ENCODE results near the gene MEP1A.
"Not testable (repeated sequence)": the region's sequence is repeated elsewhere in the genome, so short reads cannot be mapped to it uniquely, and the experiment has no call there.

The MEP1A gene, protein sequence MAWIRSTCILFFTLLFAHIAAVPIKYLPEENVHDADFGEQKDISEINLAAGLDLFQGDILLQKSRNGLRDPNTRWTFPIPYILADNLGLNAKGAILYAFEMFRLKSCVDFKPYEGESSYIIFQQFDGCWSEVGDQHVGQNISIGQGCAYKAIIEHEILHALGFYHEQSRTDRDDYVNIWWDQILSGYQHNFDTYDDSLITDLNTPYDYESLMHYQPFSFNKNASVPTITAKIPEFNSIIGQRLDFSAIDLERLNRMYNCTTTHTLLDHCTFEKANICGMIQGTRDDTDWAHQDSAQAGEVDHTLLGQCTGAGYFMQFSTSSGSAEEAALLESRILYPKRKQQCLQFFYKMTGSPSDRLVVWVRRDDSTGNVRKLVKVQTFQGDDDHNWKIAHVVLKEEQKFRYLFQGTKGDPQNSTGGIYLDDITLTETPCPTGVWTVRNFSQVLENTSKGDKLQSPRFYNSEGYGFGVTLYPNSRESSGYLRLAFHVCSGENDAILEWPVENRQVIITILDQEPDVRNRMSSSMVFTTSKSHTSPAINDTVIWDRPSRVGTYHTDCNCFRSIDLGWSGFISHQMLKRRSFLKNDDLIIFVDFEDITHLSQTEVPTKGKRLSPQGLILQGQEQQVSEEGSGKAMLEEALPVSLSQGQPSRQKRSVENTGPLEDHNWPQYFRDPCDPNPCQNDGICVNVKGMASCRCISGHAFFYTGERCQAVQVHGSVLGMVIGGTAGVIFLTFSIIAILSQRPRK

GRCh38 chr6:46793138-46793537 lies at the start of gene MEP1A:
MEP1A (plus strand) TSS chr6:46793389; CDS start chr6:46793399, 10 bp downstream.
- DNase-seq (ENCODE audit: extremely low read depth, low read depth): no peak
- TF ChIP-seq, protein P1, sequence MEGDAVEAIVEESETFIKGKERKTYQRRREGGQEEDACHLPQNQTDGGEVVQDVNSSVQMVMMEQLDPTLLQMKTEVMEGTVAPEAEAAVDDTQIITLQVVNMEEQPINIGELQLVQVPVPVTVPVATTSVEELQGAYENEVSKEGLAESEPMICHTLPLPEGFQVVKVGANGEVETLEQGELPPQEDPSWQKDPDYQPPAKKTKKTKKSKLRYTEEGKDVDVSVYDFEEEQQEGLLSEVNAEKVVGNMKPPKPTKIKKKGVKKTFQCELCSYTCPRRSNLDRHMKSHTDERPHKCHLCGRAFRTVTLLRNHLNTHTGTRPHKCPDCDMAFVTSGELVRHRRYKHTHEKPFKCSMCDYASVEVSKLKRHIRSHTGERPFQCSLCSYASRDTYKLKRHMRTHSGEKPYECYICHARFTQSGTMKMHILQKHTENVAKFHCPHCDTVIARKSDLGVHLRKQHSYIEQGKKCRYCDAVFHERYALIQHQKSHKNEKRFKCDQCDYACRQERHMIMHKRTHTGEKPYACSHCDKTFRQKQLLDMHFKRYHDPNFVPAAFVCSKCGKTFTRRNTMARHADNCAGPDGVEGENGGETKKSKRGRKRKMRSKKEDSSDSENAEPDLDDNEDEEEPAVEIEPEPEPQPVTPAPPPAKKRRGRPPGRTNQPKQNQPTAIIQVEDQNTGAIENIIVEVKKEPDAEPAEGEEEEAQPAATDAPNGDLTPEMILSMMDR (IDR thresholded peaks at IDR 0.05; ENCODE audit: low read depth, low read length, missing control alignments): no peak
- no peak within 1 kb of the TSS for H3K4me3 ChIP-seq (replicated peaks; ENCODE audit: low read depth, low read length)

GRCh38 chr6:46743425-46744158 lies 49.6 kb upstream of the MEP1A start:
- no peak for DNase-seq (ENCODE audit: extremely low read depth, low read depth)
- TF ChIP-seq, protein P1 (IDR thresholded peaks at IDR 0.05; ENCODE audit: low read depth, low read length, missing control alignments): no peak

DNA sequence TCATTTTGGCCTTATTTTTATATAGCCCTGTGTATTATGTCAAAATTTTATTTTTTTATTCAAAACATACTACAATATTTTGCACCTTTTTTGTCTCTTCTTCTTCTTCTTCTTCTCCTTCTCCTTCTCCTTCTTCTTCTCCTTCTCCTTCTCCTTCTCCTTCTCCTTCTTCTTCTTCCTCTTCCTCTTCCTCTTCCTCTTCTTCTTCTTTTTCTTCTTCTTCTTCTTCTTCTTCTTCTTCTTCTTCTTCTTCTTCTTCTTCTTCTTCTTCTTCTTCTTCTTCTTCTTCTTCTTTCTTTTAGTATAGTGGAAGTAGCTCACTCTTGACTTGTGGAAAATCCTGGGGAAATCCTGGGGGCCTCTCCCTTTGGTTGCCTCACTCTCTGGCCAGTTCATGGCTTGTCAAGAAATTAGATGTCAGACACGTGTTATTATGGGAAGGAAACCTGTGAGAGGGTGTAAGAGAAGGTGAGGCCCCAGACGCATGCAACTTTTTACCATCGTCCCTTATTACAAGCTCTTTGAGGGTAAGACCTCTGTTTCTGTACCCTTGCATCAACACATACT lies 48.9 kb upstream of the MEP1A start:
- not testable (repeated sequence) for DNase-seq (ENCODE audit: extremely low read depth, low read depth); H3K4me3 ChIP-seq (replicated peaks; ENCODE audit: low read depth, low read length)

More at GRCh38 chr6:46743425-46744158, 49.6 kb upstream of the MEP1A start:
- no peak overlapping the region for H3K4me3 ChIP-seq (replicated peaks; ENCODE audit: low read depth, low read length)

DNA sequence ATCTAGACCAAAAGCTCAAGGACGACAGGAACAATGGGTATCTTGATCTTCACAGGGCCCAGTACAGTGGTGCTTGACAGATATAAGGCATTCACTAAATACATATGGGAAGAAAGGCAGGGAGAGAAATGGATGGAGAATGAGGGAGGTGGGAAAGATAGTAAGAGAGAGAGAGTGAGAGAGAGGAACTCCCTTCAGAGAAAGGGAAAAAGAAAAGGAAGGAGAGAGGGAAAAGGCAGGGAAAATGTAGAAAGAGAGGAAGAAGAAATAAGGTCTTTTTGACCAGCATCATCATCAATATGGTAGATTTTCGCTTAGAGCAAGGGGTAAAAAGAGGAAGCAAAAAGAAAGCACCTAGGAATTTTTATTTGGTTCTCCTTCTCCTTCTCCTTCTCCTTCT lies 47.2 kb upstream of the MEP1A start:
- H3K4me3 ChIP-seq (replicated peaks; ENCODE audit: low read depth, low read length): no peak overlapping the region
- no peak for DNase-seq (ENCODE audit: extremely low read depth, low read depth)
- TF ChIP-seq, protein P1 (IDR thresholded peaks at IDR 0.05; ENCODE audit: low read depth, low read length, missing control alignments): no peak

GRCh38 chr6:46746696-46747095 lies 46.5 kb upstream of the MEP1A start, which contains the start of gene ANKRD66:
ANKRD66 (plus strand) TSS chr6:46746933; CDS start chr6:46751949, 5,016 bp downstream.
- TF ChIP-seq, protein P1 (IDR thresholded peaks at IDR 0.05; ENCODE audit: low read depth, low read length, missing control alignments): no peak
- DNase-seq (ENCODE audit: extremely low read depth, low read depth): no peak
- no peak within 1 kb of the TSS for H3K4me3 ChIP-seq (replicated peaks; ENCODE audit: low read depth, low read length)

DNA sequence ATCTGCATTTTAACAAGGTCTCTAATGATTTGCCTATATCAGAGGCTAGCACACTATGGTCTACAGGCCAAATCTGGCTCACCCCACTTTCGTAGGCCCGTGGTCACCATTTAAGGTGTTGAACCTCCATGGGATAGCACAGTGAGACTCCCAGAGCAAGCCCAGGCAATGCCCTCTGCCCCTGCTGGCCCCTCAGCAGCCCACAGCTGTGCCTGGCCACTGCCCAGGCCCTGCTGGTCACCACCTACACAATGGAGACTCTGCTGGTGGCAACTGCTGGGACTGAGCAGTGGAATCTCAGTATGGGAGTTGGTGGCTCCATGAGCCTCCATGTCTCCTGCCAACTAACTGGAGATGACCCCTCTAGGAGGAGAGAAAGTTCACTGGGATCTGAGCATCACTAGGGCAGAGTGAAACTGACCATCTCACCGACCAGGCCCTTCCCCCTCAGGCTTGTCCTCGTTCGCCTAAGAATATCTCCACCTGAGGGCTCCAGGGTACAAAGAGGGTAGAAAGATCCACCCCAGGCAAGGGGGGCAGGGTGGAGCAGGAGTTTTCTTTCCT lies 44.2 kb upstream of the MEP1A start:
- TF ChIP-seq, protein P1 (IDR thresholded peaks at IDR 0.05; ENCODE audit: low read depth, low read length, missing control alignments): no peak
- no peak overlapping the region for H3K4me3 ChIP-seq (replicated peaks; ENCODE audit: low read depth, low read length)
- DNase-seq (ENCODE audit: extremely low read depth, low read depth): no peak
